ENCODE data around the gene KLHDC7B.

The KLHDC7B gene

DNA sequence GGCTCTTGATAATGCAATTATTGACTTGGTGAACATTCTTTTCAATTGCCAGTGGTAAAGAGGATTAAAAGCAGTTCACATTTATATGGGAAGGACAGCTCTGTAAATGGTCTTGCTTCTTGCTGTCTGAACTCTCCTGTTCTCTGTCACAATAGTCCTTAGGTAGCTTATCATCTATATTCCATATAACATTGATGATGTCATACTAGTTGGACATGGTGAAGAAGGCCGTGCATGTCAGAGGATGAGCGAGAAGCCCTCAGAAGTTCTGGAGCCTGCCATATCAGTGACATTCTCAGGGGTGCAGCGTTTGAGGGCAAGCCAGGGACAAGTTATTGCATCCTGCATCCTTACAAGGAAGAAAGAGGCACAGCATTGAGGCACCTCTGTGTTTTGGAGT is 39.5 kb downstream of the KLHDC7B start:
- no peak for DNase-seq (ENCODE audit: low read depth in 1 of 2, low spot score in 1 of 2)
- TF ChIP-seq, protein P1, sequence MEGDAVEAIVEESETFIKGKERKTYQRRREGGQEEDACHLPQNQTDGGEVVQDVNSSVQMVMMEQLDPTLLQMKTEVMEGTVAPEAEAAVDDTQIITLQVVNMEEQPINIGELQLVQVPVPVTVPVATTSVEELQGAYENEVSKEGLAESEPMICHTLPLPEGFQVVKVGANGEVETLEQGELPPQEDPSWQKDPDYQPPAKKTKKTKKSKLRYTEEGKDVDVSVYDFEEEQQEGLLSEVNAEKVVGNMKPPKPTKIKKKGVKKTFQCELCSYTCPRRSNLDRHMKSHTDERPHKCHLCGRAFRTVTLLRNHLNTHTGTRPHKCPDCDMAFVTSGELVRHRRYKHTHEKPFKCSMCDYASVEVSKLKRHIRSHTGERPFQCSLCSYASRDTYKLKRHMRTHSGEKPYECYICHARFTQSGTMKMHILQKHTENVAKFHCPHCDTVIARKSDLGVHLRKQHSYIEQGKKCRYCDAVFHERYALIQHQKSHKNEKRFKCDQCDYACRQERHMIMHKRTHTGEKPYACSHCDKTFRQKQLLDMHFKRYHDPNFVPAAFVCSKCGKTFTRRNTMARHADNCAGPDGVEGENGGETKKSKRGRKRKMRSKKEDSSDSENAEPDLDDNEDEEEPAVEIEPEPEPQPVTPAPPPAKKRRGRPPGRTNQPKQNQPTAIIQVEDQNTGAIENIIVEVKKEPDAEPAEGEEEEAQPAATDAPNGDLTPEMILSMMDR (IDR thresholded peaks at IDR 0.05; ENCODE audit: insufficient read depth, low read length) = no peak
- TF ChIP-seq GABPA (IDR thresholded peaks at IDR 0.05; ENCODE audit: low read depth) (no peak), SPI1 (IDR thresholded peaks at IDR 0.05; ENCODE audit: borderline replicate concordance, low read depth) (no peak), POLR2AphosphoS5 (IDR thresholded peaks at IDR 0.05; ENCODE audit: low read depth) (no peak)
- TF ChIP-seq, protein P2, sequence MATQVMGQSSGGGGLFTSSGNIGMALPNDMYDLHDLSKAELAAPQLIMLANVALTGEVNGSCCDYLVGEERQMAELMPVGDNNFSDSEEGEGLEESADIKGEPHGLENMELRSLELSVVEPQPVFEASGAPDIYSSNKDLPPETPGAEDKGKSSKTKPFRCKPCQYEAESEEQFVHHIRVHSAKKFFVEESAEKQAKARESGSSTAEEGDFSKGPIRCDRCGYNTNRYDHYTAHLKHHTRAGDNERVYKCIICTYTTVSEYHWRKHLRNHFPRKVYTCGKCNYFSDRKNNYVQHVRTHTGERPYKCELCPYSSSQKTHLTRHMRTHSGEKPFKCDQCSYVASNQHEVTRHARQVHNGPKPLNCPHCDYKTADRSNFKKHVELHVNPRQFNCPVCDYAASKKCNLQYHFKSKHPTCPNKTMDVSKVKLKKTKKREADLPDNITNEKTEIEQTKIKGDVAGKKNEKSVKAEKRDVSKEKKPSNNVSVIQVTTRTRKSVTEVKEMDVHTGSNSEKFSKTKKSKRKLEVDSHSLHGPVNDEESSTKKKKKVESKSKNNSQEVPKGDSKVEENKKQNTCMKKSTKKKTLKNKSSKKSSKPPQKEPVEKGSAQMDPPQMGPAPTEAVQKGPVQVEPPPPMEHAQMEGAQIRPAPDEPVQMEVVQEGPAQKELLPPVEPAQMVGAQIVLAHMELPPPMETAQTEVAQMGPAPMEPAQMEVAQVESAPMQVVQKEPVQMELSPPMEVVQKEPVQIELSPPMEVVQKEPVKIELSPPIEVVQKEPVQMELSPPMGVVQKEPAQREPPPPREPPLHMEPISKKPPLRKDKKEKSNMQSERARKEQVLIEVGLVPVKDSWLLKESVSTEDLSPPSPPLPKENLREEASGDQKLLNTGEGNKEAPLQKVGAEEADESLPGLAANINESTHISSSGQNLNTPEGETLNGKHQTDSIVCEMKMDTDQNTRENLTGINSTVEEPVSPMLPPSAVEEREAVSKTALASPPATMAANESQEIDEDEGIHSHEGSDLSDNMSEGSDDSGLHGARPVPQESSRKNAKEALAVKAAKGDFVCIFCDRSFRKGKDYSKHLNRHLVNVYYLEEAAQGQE (IDR thresholded peaks at IDR 0.05; ENCODE audit: insufficient replicate concordance, low read depth) = no peak
- Histone ChIP-seq H3K27ac (replicated peaks) (no peak overlapping the region), H3K27me3 (ENCODE audit: insufficient read depth, poor library complexity, severe bottlenecking) (no peaks in the 10 kb centered on the region), H3K4me3 (replicated peaks; ENCODE audit: insufficient read depth, low read length) (no peak overlapping the region)

DNA sequence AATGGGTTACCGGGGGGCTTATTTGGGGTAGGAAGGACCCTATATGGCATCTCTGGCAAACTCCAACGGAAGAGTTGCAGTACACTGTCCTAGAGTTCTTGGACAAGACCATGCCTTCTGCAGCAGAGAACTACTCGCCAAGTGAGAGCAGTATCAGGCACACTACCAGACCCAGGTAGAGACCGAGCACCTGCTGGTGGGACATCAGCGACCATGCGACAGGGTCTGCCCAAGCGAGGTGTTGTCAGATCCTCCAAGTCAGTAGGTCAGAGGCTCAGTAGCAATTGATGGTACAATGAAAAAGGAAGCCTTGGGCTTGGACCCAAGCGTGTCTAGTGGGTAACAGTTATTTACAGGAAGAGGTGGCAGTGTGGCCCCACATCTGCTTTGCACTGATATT is 40.1 kb downstream of the KLHDC7B start:
- H3K27ac ChIP-seq (replicated peaks) = no peak overlapping the region
- TF ChIP-seq GABPA (IDR thresholded peaks at IDR 0.05; ENCODE audit: low read depth) (no peak), SPI1 (IDR thresholded peaks at IDR 0.05; ENCODE audit: borderline replicate concordance, low read depth) (no peak), POLR2AphosphoS5 (IDR thresholded peaks at IDR 0.05; ENCODE audit: low read depth) (no peak)
- TF ChIP-seq, protein P1 (IDR thresholded peaks at IDR 0.05; ENCODE audit: insufficient read depth, low read length) = no peak
- TF ChIP-seq, protein P2 (IDR thresholded peaks at IDR 0.05; ENCODE audit: insufficient replicate concordance, low read depth) = no peak
- DNase-seq (ENCODE audit: low read depth in 1 of 2, low spot score in 1 of 2) = no peak
- H3K4me3 ChIP-seq (replicated peaks; ENCODE audit: insufficient read depth, low read length) = no peak overlapping the region
- H3K27me3 ChIP-seq (ENCODE audit: insufficient read depth, poor library complexity, severe bottlenecking) = no peaks in the 10 kb centered on the region

DNA sequence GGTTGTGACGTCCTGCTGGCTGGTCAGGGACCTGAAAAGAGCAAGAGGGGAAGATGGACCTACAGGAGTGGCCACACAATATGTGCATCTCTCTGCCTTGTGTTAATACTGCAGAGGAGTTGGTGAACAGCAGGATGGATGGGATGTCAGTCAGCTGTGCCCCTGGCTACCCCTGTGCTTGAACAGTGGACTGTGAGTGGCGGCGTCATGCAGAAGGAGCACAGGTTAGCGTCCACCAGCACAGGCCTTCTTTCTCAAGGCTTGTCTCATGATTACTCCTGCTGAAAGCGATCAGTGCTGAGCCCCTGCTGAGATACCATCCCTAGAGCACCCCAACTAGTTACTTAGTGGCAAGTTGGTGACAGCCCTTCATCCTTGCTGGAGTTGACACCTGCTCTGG is 40.7 kb downstream of the KLHDC7B start:
- DNase-seq (ENCODE audit: low read depth in 1 of 2, low spot score in 1 of 2) = no peak
- TF ChIP-seq POLR2AphosphoS5 (IDR thresholded peaks at IDR 0.05; ENCODE audit: low read depth) (no peak), SPI1 (IDR thresholded peaks at IDR 0.05; ENCODE audit: borderline replicate concordance, low read depth) (no peak), GABPA (IDR thresholded peaks at IDR 0.05; ENCODE audit: low read depth) (no peak)
- TF ChIP-seq, protein P2 (IDR thresholded peaks at IDR 0.05; ENCODE audit: insufficient replicate concordance, low read depth) = no peak
- TF ChIP-seq, protein P1 (IDR thresholded peaks at IDR 0.05; ENCODE audit: insufficient read depth, low read length) = no peak
- H3K27me3 ChIP-seq (ENCODE audit: insufficient read depth, poor library complexity, severe bottlenecking) = no peaks in the 10 kb centered on the region
- H3K27ac ChIP-seq (replicated peaks) = no peak overlapping the region
- H3K4me3 ChIP-seq (replicated peaks; ENCODE audit: insufficient read depth, low read length) = no peak overlapping the region

Data from HL-60 (cell line).